WI38 (cell line): ENCODE measurements around the gene KRT6C.

Experiments
- H3K4me3 ChIP-seq: 2 replicates; pipeline ENCODE4 v1.5.1; 2011; ENCODE audit warnings: low read depth, mild to moderate bottlenecking, control low read depth, low read length
- CTCF ChIP-seq: IDR thresholded peaks from 2 replicates; pipeline ENCODE4 v1.5.1; 2012; ENCODE audit warnings: low read depth, mild to moderate bottlenecking, control low read depth, low read length

The KRT6C gene

GRCh38 chr12:52498946-52499345, 25.3 kb upstream of the KRT6C start:
- H3K4me3 ChIP-seq, result no peak overlapping the region
- TF ChIP-seq CTCF, result no peak

- TF ChIP-seq CTCF, result no peak
- H3K4me3 ChIP-seq, result no peak overlapping the region
Measured at GRCh38 chr12:52497975-52498374, 24.4 kb upstream of the KRT6C start.

GRCh38 chr12:52496590-52497071, 23.0 kb upstream of the KRT6C start:
- no peak for TF ChIP-seq CTCF

GRCh38 chr12:52496054-52496453, 22.4 kb upstream of the KRT6C start:
- no peak overlapping the region for H3K4me3 ChIP-seq
- no peak for TF ChIP-seq CTCF

More at GRCh38 chr12:52496590-52497071, 23.0 kb upstream of the KRT6C start:
- no peak overlapping the region for H3K4me3 ChIP-seq

- no peak for TF ChIP-seq CTCF
- no peak overlapping the region for H3K4me3 ChIP-seq
Measured at GRCh38 chr12:52495389-52495788, 21.8 kb upstream of the KRT6C start.

- no peak for TF ChIP-seq CTCF
- H3K4me3 ChIP-seq, result no peak overlapping the region
Measured at GRCh38 chr12:52494518-52494917, 20.9 kb upstream of the KRT6C start.

GRCh38 chr12:52494100-52494499, 20.5 kb upstream of the KRT6C start:
- TF ChIP-seq CTCF, result no peak
- no peak overlapping the region for H3K4me3 ChIP-seq
